ENCODE results near the gene CNBD2.
"Not testable (repeated sequence)": the region's sequence is repeated elsewhere in the genome, so short reads cannot be mapped to it uniquely, and the experiment has no call there.

CNBD2 gene

GRCh38 chr20:36064658-36065426 lies 96.5 kb downstream of the CNBD2 start:
- DNase-seq = peak; percentile 39

- no peak for DNase-seq
Measured at GRCh38 chr20:36065427-36065998, 97.1 kb downstream of the CNBD2 start.

- no peak for DNase-seq
Measured at GRCh38 chr20:36066777-36067176, 98.4 kb downstream of the CNBD2 start.

GRCh38 chr20:36068526-36068925 lies 100.1 kb downstream of the CNBD2 start:
- DNase-seq = not testable (repeated sequence)

GRCh38 chr20:36070451-36070850 lies 102.1 kb downstream of the CNBD2 start:
- DNase-seq = no peak

- no peak for DNase-seq
Measured at GRCh38 chr20:36071848-36072247, 103.5 kb downstream of the CNBD2 start.

GRCh38 chr20:36074983-36075382 lies 106.6 kb downstream of the CNBD2 start:
- DNase-seq = no peak

GRCh38 chr20:36077762-36078161 lies 109.4 kb downstream of the CNBD2 start:
- not testable (repeated sequence) for DNase-seq

GRCh38 chr20:36079486-36079885 lies 111.1 kb downstream of the CNBD2 start:
- no peak for DNase-seq

- DNase-seq = not testable (repeated sequence)
Measured at GRCh38 chr20:36079984-36080383, 111.6 kb downstream of the CNBD2 start.
